Stimulated activated CD4-positive, alpha-beta T cell treated with anti-CD3 and anti-CD28 coated beads, Interleukin-4, amount 100 ng/mL, for 1 hour (primary cell): ENCODE measurements around the gene RPRD1A.

ENCODE experiments used
- DNase-seq: peaks from one replicate; pipeline ENCODE4 v3.0.0-alpha.2; 2020

The RPRD1A gene

DNA sequence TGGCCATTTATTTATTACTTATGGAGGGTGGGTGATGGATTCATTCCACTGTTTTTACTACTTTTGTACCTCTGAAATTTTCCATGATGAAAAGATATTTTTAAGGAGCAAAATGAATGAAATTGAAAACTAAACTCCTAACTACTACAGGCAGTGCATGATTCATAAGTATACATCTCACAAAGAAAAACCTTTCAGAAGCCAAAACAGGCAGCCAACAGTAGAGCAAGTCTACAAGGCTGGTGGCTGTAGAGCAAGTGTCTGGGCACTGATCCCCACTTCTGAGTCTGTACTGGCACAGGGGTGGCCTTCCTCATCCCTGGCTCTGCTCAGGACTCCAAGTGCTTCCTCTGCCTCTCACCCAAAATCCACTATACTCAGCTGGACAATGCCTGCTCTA lies 103.0 kb downstream of the RPRD1A start:
- no peak for DNase-seq

GRCh38 chr18:35962320-35962719 lies 105.0 kb downstream of the RPRD1A start:
- no peak for DNase-seq

GRCh38 chr18:35956226-35956625 lies 111.1 kb downstream of the RPRD1A start:
- DNase-seq = no peak

DNA sequence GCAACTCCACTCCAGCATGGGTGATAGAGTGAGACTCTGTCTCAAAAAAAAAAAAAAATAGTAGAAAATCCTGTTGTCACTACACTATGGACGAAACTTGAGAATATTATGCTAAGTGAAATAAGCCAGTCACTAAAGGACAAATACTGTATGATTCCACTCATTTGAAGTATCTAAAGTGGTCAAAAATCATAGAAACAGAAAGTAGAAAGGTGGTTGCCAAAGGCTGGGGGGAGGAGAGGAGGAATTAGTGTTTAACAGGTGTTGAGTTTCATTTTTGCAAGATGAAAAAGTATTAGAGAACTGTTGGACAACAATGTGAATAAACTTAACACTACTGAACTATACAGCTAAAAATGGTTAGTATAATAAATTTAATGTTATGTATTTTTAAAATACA lies 113.7 kb downstream of the RPRD1A start:
- DNase-seq = no peak

DNA sequence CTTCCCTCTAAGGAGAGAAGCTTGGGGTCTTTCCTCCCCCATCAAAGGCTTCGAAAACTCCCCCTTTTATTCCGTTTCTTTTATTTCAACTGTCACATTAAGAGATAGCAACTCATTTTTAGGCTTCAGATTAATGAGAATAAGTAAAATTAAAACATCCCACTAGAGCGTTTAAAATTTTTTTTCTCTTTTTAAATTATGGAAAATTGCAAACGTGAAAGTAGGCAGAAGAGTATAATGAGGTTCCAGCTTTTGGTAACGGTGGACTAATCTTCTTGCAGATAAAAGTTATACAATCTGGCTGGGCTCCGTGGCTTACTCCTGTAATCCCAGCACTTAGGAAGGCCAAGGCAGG lies 116.8 kb downstream of the RPRD1A start:
- DNase-seq = no peak

GRCh38 chr18:35949903-35950627 lies 117.3 kb downstream of the RPRD1A start:
- DNase-seq = peak; percentile 44

GRCh38 chr18:35949090-35949489 lies 118.3 kb downstream of the RPRD1A start:
- no peak for DNase-seq

DNA sequence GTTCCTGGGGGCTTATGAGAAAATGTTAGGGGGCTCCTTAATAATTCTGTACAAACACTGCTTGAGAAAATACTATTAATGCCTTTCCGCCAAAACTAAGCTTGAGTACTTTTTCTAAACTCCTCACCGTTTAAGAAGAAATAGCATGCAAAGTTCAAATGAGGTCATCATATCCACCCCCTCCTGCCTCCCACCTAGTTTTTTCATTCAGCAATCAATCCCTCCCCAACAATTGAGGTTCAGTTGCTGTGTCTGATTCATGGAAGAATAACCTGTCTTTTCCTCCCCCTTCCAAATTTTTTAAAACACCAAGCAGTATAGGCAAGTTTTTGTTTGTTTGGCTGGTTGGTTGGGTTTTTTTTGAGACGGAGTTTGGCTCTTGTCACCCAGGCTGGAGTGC lies 119.3 kb downstream of the RPRD1A start:
- no peak for DNase-seq

DNA sequence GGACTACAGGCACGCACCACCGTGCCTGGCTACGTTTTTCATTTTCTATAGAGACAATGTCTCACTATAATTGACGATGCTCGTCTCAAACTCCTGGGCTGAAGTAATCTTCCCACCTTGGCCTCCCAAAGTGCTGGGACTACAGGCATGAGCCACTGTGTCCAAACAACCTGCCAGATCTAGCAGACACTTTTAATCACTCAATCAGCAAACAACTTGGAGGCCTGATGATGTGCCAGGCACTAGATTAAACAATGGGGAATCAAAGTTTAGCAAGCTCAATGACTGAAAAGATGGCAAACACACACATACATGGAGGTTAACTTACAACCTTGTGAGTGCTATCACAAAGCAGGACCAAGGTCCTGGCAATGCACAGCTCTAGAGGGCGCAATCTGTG lies 124.7 kb downstream of the RPRD1A start:
- no peak for DNase-seq

- no peak for DNase-seq
Observed at GRCh38 chr18:35942133-35942532, 125.2 kb downstream of the RPRD1A start.

GRCh38 chr18:35941299-35941698 lies 126.1 kb downstream of the RPRD1A start:
- DNase-seq = no peak
